ENCODE results near the gene KHDC4.

Gene KHDC4

GRCh38 chr1:155911156-155912055, 22.8 kb downstream of the KHDC4 start, which contains the start of gene RIT1:
Gene RIT1 (minus strand): TSS chr1:155911349. CDS start chr1:155910761, 588 bp downstream.
- TF ChIP-seq CTCF (IDR thresholded peaks at IDR 0.05): no peak
- Histone ChIP-seq H3K36me3 (ENCODE audit: control insufficient read depth, insufficient read depth, low read length) (no peaks in the 10 kb centered on the region), H2AFZ (peak within 1 kb of the TSS; percentile 79)

GRCh38 chr1:155910621-155911121, 23.5 kb downstream of the KHDC4 start:
- Histone ChIP-seq H3K27ac (peak overlapping the region; percentile 72), H3K4me1 (no peaks in the 10 kb centered on the region), H3K9ac (no peak overlapping the region), H3K4me2 (ENCODE audit: low read length) (peak overlapping the region; percentile 70), H3K27me3 (ENCODE audit: control insufficient read depth, insufficient read depth, low read length) (no peaks in the 10 kb centered on the region), H3K79me2 (no peaks in the 10 kb centered on the region), H3K9me3 (ENCODE audit: control insufficient read depth, low read length) (no peaks in the 10 kb centered on the region), H2AFZ (peak overlapping the region; percentile 79), H3K4me3 (ENCODE audit: low read depth, low read length) (peak overlapping the region; percentile 58), H3K36me3 (ENCODE audit: control insufficient read depth, insufficient read depth, low read length) (no peaks in the 10 kb centered on the region)
- TF ChIP-seq CTCF (IDR thresholded peaks at IDR 0.05): no peak

More at GRCh38 chr1:155911156-155912055, 22.8 kb downstream of the KHDC4 start, which contains the start of gene RIT1:
- H3K4me2 ChIP-seq (ENCODE audit: low read length): peak within 1 kb of the TSS; percentile 70
- peak within 1 kb of the TSS; percentile 72 for H3K27ac ChIP-seq
- no peaks in the 10 kb centered on the region for H3K79me2 ChIP-seq
- no peaks in the 10 kb centered on the region for H3K4me1 ChIP-seq
- H3K4me3 ChIP-seq (ENCODE audit: low read depth, low read length): peak within 1 kb of the TSS; percentile 58
- H3K9ac ChIP-seq: no peak within 1 kb of the TSS
- H3K9me3 ChIP-seq (ENCODE audit: control insufficient read depth, low read length): no peaks in the 10 kb centered on the region
- H3K27me3 ChIP-seq (ENCODE audit: control insufficient read depth, insufficient read depth, low read length): no peaks in the 10 kb centered on the region

- H3K4me3 ChIP-seq (ENCODE audit: low read depth, low read length): no peak overlapping the region
- H3K79me2 ChIP-seq: no peaks in the 10 kb centered on the region
- TF ChIP-seq CTCF (IDR thresholded peaks at IDR 0.05): no peak
- no peaks in the 10 kb centered on the region for H3K9me3 ChIP-seq (ENCODE audit: control insufficient read depth, low read length)
- no peaks in the 10 kb centered on the region for H3K36me3 ChIP-seq (ENCODE audit: control insufficient read depth, insufficient read depth, low read length)
- no peak overlapping the region for H2AFZ ChIP-seq
- peak overlapping the region; percentile 70 for H3K4me2 ChIP-seq (ENCODE audit: low read length)
- H3K4me1 ChIP-seq: no peaks in the 10 kb centered on the region
- H3K9ac ChIP-seq: no peak overlapping the region
- H3K27ac ChIP-seq: no peak overlapping the region
- H3K27me3 ChIP-seq (ENCODE audit: control insufficient read depth, insufficient read depth, low read length): no peaks in the 10 kb centered on the region
These were observed 24.3 kb downstream of the KHDC4 start for GRCh38 chr1:155909894-155910293.

- no peak for TF ChIP-seq CTCF (IDR thresholded peaks at IDR 0.05)
- H3K27ac ChIP-seq: no peak overlapping the region
- H3K4me2 ChIP-seq (ENCODE audit: low read length): no peak overlapping the region
- H3K9ac ChIP-seq: no peak overlapping the region
- H3K4me3 ChIP-seq (ENCODE audit: low read depth, low read length): no peak overlapping the region
- no peaks in the 10 kb centered on the region for H3K9me3 ChIP-seq (ENCODE audit: control insufficient read depth, low read length)
- H3K79me2 ChIP-seq: no peaks in the 10 kb centered on the region
- no peaks in the 10 kb centered on the region for H3K27me3 ChIP-seq (ENCODE audit: control insufficient read depth, insufficient read depth, low read length)
- no peak overlapping the region for H2AFZ ChIP-seq
- no peaks in the 10 kb centered on the region for H3K4me1 ChIP-seq
- no peaks in the 10 kb centered on the region for H3K36me3 ChIP-seq (ENCODE audit: control insufficient read depth, insufficient read depth, low read length)
These were observed 30.0 kb downstream of the KHDC4 start for GRCh38 chr1:155904261-155904660.
